ENCODE results near the gene TAAR2. TPM values are rescaled to one million over a fixed set of nuclear protein-coding genes. Genes with fewer than 3 reads are reported as not detected.
"Not testable (repeated sequence)": the region's sequence is repeated elsewhere in the genome, so short reads cannot be mapped to it uniquely, and the experiment has no call there.

Gene TAAR2
- polyA plus RNA-seq, 3 donors: not detected

DNA sequence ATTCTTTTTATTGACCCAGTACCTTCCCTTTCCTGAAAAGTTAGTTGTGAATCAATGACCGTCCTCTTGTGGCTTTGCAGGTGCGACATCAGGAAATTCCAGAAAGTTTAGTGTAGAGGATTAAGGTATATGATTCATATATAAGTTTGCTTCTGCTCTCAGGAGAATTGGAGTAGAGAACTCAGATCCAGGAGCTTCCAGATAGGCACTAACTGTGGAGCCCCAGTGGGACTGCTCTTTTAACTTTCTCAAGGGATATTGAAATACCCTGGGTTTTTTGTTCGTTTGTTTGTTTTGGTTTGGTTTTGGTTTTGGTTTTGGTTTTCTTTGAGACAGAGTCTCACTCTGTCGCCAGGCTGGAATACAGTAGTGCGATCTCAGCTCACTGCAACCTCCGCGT is 9.5 kb downstream of the TAAR2 start:
- DNase-seq (ENCODE audit: low read depth in 3 of 3, low spot score in 2 of 3): no peak

DNA sequence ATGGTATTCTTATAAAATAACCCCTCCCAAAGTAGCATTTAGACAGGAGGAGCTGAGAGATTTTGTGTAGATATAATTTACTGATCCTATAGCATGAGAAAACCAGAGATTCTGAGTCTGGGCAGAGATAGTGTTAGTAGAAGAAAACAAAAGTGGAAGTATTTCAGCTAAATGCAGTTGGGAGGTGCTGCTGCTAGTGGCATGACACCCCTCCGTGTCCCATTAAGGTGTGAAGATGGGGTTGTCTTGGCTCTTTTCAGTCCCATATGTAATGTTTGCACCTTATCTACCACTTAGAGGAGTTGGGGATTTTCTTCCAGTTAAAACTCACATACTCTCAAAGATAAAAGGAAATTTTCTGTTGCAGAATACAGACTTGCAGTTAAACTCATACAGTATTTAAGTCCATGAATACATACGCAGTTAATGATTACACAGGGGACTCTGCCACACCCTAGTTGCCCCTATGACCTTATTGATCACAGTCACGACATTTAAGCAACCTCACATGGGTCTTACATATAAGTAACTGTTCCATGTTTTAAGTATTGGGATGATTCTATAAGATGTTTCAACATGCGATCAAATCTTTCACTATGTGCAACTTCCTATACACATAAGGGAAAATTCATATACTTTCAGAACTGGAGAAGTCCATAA is 11.5 kb downstream of the TAAR2 start:
- DNase-seq (ENCODE audit: low read depth in 3 of 3, low spot score in 2 of 3): no peak

DNA sequence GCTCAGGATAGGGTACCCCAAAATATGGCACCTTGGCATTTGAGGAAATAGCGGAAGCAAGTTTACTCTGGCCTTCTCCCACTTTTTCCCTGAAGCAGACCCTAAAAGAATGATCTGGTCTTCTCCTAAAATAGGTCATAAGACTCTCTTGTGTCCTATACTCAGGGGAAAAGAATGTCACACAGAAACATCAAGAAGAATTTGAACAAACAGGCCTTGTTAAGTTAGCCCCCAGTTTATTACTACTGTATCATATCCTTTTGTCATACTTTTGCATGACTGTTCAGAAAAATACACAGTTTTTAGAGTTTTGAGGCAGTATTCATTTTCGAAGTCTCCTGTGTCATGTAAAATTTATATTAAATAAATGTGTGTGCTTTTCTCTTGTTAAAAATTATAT is 12.5 kb downstream of the TAAR2 start:
- no peak for DNase-seq (ENCODE audit: low read depth in 3 of 3, low spot score in 2 of 3)

DNA sequence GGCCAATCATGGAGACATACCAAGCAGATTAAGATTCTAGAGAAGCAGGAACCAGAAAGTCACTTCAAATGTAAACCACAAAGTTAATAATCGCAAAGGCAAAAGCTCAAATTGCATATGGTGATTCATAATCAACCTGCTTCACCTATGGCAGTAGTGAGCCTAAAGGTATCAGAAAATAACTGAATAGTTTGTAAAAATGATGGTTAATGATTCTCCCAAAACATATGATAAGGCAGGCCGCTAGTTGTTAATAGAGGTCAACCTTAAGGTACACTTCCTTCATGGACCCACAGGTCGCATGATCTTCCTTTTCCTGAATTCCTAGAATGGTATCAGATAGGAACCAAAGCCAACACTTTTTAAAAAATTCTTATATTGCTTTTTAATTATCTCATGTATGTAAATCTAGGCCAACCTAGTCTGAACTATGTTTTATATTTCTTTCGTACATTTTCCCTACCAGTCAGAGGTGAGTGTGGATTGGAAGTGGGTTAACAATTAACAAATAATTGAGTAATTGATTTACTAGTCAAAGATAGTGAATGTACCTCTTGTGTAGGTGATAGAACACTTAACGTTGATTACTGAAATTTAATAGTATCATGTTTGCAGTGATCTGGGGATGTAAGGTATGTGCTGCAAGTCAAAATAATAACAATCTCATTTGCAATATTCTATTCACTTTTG is 16.4 kb downstream of the TAAR2 start:
- no peak for DNase-seq (ENCODE audit: low read depth in 3 of 3, low spot score in 2 of 3)

DNA sequence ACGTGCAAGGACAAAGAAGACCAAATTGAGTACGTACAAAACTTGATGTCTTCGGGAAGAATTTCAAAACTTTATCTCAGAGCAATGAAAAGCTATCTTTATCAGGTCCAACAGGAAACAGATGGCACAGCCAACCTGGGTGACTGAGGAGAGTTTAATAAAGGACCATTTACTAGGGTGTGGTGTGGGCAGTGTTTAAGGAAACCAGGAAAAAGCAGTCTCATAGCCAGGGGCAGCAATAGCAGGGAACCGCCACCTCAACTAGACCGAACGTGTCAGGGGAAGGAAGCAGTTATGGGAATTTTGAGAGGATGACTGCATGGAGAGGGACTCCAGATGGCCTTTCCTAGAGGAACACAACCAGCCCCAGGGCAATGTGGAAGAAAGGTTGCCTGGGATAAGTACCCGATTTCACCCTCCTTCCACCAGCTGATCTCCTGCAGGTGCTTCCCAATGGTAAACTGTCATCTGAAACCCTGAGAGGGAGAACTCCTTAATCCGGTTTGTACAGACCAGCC is 19.4 kb downstream of the TAAR2 start:
- DNase-seq (ENCODE audit: low read depth in 3 of 3, low spot score in 2 of 3): no peak

DNA sequence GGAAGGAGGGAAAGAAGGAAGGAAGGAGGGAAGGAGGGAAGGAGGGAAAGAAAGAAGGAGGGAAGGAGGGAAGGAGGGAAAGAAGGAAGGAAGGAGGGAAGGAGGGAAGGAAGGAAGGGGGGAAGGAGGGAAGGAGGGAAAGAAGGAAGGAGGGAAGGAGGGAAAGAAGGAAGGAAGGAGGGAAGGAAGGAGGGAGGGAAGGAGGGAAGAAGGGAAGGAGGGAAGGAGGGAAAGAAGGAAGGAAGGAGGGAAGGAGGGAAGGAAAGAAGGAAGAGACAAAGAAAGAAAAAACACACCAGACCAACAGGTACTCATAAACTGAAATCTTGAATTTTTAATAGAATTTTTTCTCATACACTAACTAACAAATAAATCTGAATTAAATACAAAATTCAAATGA is 23.2 kb downstream of the TAAR2 start:
- not testable (repeated sequence) for DNase-seq (ENCODE audit: low read depth in 3 of 3, low spot score in 2 of 3)

DNA sequence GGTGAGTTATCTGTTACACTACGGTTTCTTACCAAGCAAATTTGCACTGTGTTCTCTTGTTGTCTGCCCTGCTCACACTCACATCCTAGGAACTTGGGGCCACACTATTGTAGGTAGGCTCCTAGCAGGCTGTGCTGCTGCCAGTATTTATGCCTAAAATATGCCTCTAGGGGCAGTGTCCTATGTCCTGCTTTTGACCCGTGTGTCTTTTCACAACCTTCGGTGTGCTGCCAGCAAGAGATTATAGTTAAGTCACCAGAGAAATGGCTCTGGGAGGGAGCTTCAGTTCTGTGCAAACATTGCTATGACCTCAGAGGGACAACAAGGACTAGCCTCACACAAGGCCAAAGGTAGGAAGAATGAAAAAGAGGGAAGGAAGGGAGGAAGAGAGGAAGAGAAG is 25.6 kb downstream of the TAAR2 start:
- no peak for DNase-seq (ENCODE audit: low read depth in 3 of 3, low spot score in 2 of 3)

DNA sequence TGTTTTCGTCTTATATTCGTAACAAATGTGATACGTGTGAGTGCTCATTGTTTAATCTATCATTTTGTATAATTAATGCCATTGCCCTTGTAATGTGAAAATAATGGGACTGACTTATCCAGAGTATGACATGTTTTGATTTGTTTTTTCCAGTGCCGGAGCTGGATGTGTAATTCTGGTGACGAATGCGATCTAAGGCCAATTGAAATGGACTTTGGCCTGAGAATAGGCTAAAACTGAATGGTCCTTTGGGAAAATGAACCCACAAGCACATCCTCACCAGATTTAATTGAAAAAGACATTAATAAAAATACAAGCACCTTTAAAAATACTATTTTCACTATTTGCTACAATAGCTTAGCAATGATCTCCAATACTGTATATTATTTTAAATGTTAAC is 27.9 kb downstream of the TAAR2 start:
- DNase-seq (ENCODE audit: low read depth in 3 of 3, low spot score in 2 of 3): no peak

DNA sequence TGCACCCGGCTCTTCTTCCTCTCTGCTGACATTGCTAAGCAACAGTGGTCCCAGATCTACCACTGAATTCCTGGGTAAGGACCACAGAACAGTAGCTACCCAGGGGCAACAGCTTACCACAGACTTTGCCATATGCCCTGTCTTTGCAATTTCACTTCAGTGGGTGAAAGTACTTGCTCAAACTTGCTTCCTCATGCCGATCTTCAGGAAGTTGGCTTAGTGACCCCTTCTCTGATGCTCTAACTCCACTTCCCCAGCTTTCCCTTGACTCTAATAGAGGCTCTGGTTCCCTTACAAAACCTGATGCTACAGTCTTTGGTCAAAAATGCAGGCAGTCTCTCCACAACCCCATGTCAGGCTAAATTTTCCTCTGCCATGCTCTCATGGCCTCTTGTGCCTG is 31.2 kb downstream of the TAAR2 start:
- DNase-seq (ENCODE audit: low read depth in 3 of 3, low spot score in 2 of 3): no peak

DNA sequence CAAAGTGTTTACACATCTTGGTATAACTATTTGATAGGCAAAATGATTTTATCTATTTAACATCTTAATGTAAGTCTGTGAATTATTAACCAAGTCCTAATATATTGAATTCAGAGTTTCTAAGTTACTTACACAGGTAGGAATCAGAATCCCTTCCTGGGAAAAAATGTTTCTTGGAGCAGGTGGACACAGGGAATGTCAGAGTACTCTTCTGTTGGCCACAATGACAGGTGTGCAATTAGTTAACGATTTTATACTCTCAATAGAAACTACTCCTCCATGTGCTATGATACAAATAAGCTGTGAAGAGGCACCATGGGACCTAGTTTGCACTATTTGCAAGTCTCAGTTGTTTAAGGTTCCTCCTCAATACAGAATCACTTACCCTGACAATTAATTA is 33.7 kb downstream of the TAAR2 start:
- DNase-seq (ENCODE audit: low read depth in 3 of 3, low spot score in 2 of 3): no peak

DNA sequence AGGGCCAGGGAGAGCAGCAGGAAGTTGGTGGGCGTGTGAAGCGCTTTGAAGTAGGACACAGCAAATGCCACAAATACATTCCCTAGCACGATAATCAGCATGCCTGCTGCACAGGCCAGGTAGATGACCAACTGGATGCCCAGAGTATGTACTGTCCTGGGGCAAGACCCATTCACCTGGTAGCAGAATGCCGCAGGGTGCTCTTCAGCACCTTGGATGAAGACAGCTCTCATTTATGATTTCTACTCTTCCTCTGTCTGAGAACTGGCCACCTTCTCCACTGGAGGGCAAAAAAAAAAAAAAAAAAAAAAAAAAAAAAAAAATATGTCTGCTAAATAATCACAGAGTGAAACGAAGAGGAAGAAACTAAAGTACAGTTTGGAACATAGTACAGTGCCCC is 34.6 kb downstream of the TAAR2 start, which contains the start of gene TAAR5:
Gene TAAR5 (minus strand): TSS at position 288 of the 400 bp plus-strand sequence. CDS start 55 bp downstream, at position 233.
- no peak for DNase-seq (ENCODE audit: low read depth in 3 of 3, low spot score in 2 of 3)

DNA sequence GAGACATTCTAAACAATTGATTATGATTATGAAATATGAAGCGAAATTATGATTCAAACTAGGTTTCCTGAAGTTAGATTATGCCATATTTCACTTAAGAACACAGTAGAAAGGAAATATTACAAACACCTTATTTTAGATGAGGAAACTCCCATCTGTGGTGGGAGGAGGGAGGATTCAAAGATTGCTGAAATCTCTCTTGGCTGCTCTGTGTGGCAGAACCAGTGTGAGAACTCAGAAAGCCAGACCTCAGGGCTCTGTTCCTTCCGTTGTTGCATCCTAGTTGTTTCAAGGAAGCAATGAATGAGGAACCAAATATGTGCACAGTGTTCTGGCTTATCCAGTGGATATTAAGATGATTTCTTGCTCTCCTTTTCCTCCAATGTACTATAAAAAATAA is 36.7 kb downstream of the TAAR2 start:
- DNase-seq (ENCODE audit: low read depth in 3 of 3, low spot score in 2 of 3): no peak

DNA sequence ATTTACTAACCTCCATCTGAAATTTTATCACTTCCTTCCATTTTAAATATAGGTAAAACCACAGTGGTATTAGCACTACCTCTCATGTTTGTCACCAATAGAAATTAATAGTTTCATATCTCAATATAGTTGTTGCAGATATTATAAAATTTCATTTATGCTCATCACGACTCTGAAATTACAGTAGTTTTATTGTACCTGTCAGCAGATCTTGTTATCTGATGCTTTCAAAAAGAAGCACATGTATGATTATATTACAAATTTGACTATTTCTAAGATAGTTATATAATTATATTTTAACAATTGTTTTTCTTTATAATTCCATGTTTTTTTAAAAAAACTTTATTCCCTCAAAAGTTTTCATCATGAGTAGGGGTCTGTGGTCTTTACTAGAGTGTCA is 39.4 kb downstream of the TAAR2 start:
- no peak for DNase-seq (ENCODE audit: low read depth in 3 of 3, low spot score in 2 of 3)

DNA sequence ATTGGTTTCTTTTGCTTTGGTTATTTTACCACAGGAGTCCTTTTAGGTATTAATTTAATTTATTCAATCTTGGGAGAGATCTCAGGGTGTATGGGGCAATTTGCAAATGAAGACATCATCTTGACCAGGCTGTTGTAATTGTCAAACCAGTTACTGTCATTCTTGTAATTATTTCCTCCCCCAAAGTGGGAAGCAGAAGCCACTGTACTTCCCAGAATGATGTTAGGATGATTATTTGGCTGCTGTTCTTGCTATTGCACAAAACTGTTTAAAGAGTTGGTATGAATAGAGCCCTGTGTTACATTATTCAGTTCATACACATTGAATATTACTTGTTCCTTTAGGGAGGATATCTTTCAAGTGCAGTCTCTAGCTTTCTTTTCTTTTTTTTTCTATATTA is 52.3 kb downstream of the TAAR2 start:
- no peak for DNase-seq (ENCODE audit: low read depth in 3 of 3, low spot score in 2 of 3)

DNA sequence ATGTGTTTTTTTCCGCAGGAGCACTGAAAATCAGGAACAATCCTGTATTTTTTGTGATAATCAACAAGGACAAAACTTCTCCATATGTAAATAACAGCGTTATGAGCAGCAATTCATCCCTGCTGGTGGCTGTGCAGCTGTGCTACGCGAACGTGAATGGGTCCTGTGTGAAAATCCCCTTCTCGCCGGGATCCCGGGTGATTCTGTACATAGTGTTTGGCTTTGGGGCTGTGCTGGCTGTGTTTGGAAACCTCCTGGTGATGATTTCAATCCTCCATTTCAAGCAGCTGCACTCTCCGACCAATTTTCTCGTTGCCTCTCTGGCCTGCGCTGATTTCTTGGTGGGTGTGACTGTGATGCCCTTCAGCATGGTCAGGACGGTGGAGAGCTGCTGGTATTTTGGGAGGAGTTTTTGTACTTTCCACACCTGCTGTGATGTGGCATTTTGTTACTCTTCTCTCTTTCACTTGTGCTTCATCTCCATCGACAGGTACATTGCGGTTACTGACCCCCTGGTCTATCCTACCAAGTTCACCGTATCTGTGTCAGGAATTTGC is 53.8 kb downstream of the TAAR2 start, which contains the start of gene TAAR6:
Gene TAAR6 (plus strand): TSS at position 102 of the 557 bp plus-strand sequence. CDS start 0 bp downstream, at position 102.
- DNase-seq (ENCODE audit: low read depth in 3 of 3, low spot score in 2 of 3): no peak

DNA sequence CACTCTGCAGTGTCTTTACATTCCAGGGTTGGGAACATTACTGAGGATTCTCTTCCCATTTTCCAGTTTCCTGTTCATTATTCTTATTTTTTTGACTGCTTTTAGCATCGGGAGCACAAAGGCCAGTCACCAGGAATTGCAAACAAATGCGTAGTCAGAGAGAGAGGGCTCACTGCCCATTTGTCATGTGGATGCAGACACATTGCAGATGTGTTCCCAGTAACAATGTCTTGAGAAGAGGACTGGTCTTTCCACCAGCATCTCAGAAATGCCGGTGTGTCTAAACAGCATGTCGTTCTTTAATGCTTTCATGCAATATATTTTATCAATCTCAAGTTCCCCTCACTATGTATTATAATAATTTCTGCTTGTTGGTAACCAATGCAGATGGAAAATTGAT is 54.9 kb downstream of the TAAR2 start:
- DNase-seq (ENCODE audit: low read depth in 3 of 3, low spot score in 2 of 3): no peak

DNA sequence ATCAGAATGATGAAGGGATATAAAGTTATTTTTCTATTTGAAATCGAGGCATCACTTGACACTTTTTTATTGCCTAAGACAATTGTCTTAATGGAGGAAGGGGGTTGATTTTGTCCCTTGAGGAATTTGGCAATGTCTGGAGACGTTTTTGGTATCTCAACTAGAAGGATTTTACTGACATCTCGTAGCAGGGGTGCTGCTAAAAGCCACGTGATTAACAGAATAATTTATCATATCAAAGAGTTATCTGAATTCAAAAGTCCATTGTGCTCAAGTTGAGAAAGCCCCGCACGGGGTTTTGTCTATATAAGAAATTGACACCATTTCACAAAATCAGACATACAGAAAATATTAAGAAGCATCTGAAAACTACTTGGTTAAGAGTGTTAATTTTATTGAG is 55.5 kb downstream of the TAAR2 start:
- no peak for DNase-seq (ENCODE audit: low read depth in 3 of 3, low spot score in 2 of 3)

DNA sequence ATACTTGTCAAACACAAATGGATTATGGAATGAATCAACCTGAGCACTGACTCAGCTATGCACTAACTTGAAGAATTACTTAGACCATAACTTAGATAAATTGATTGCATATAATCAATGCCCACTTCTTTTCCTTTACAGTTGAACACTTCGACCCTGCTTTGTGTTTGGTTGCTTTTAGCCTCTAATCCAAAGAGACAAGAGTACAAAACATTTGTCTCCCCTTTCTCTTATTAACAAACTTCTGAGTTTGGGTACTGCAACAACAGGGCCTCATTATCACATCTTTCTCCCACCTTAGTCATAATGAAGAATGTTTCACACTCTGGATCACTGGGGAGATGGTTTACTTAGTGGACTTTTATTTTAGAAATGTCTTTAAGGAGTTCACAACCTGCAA is 56.5 kb downstream of the TAAR2 start:
- no peak for DNase-seq (ENCODE audit: low read depth in 3 of 3, low spot score in 2 of 3)
